AG04450 (cell line): ENCODE results near the gene ASCC1. TPM values are rescaled to one million over a fixed set of nuclear protein-coding genes. Genes with fewer than 3 reads are reported as not detected.

Experiments used
- CTCF ChIA-PET: fragments of 300-600, 350-600 bp; formaldehyde crosslinking; extraction: SDS; loops from one replicate; lab custom pipeline; 2022; ENCODE audit warnings: antibody characterized with exemption, inconsistent platforms; lab: Charles Lee
- POLR2A ChIA-PET: fragments of 350-600 bp; formaldehyde crosslinking; extraction: SDS; loops from one replicate; lab custom pipeline; 2021; ENCODE audit warnings: antibody characterized with exemption, inconsistent platforms; lab: Yijun Ruan, JAX
- DNase-seq: peaks from one replicate; pipeline ENCODE4 v3.0.0-alpha.2; 2011; ENCODE audit warnings: low read depth, low spot score
- H3K27ac ChIP-seq: one replicate; pipeline ENCODE4 v1.5.1; 2012; ENCODE audit warnings: low read depth, low read length, control low read depth
- H3K27me3 ChIP-seq: one replicate; pipeline ENCODE4 v1.6.0; 2012; ENCODE audit warnings: low read length; ENCODE audit not compliant: control insufficient read depth, insufficient read depth
- H3K4me3 ChIP-seq: 2 replicates; pipeline ENCODE4 v1.5.1; 2011; ENCODE audit warnings: mild to moderate bottlenecking, low read depth, low read length, control low read depth
- H3K9me3 ChIP-seq: 2 replicates; pipeline ENCODE4 v1.5.1; 2012; ENCODE audit warnings: low read length; ENCODE audit not compliant: control insufficient read depth, insufficient read depth
- CTCF ChIP-seq: IDR thresholded peaks from 2 replicates; pipeline ENCODE4 v1.5.1; 2011; ENCODE audit warnings: low read depth, low read length, control low read depth, inconsistent platforms
- polyA plus RNA-seq: library from polyadenylated mRNA; depleted of rRNA; stranded (reverse); fragments of >200 nt; gene quantifications from 2 replicates; pipeline ENCODE4 v1.2.3, GENCODE V29; 2011

ASCC1 gene
- polyA plus RNA-seq, 1 experiment: 43.7 TPM

- Histone ChIP-seq H3K9me3 (no peaks in the 10 kb centered on the region), H3K27ac (no peak overlapping the region), H3K27me3 (no peaks in the 10 kb centered on the region), H3K4me3 (no peak overlapping the region)
- no peak for TF ChIP-seq CTCF
- DNase-seq: no peak
- CTCF ChIA-PET: no interaction called here
- POLR2A ChIA-PET: no interaction called here
These were observed 38.6 kb downstream of the ASCC1 start for GRCh38 chr10:72177454-72177853.

- Histone ChIP-seq H3K9me3 (no peaks in the 10 kb centered on the region), H3K27ac (no peak overlapping the region), H3K4me3 (no peak overlapping the region), H3K27me3 (no peaks in the 10 kb centered on the region)
- no peak for DNase-seq
- CTCF ChIA-PET: interaction anchor here (0.5 kb wide), 1 partner anchor 46 kb away, joined by 4 read pairs; no protein-coding TSS in a partner anchor
- POLR2A ChIA-PET: interaction anchor here (0.6 kb wide), 1 partner anchor 470 kb away, joined by 3 read pairs; no protein-coding TSS in a partner anchor
- TF ChIP-seq CTCF: no peak
These were observed 39.4 kb downstream of the ASCC1 start for GRCh38 chr10:72176701-72177100.

DNA sequence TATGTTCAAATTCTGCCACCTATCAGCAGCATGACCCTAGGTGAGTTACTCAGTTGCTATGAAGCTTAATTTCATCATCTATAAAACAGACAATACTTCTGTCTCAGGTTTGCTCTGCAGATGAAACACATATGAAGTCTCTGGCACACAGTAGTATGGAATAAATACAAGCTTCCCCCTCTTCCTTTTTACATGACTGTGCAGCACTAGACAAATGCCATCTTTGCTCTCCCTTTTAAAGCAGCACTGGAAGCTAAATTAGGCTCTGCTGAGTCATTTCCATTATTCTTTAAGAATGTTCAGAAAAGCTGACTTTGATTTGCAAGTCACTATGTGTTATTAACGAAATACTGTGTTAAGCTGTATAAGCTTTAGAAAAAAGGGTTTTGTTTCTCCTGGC lies 40.9 kb downstream of the ASCC1 start:
- TF ChIP-seq CTCF: no peak
- H3K27ac ChIP-seq: no peak overlapping the region
- no peaks in the 10 kb centered on the region for H3K27me3 ChIP-seq
- CTCF ChIA-PET: interaction anchor here (0.6 to 2.5 kb wide), 2 partner anchors 48 to 49 kb away, joined by 4 to 8 read pairs; no protein-coding TSS in a partner anchor
- POLR2A ChIA-PET: interaction anchor here (0.5 kb wide), 1 partner anchor 157 kb away, joined by 3 read pairs; no protein-coding TSS in a partner anchor
- no peaks in the 10 kb centered on the region for H3K9me3 ChIP-seq
- H3K4me3 ChIP-seq: no peak overlapping the region
- DNase-seq: no peak

DNA sequence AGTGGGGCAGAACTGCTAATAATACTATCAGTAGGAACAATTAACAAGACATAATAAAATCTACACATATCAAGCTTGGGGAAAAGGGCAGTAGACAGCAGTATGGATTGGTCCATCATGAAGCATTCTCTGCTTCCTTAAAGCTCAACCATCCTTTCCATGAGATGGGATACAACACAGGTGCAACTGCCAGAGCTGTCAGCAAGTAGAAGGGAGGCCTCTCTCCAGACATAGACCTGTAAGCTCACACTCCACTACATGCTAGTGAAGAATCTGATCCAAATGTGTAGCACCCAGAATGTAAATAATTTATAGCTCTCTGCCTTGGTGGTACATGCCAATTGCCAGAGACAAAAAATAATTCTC lies 41.8 kb downstream of the ASCC1 start:
- no peak for TF ChIP-seq CTCF
- Histone ChIP-seq H3K4me3 (no peak overlapping the region), H3K27me3 (no peaks in the 10 kb centered on the region), H3K27ac (no peak overlapping the region), H3K9me3 (no peaks in the 10 kb centered on the region)
- ChIA-PET CTCF (interaction anchor here (1.0 to 2.5 kb wide), 2 partner anchors 48 to 125 kb away, joined by 4 to 8 read pairs; no protein-coding TSS in a partner anchor), POLR2A (no interaction called here)
- DNase-seq: no peak

- Histone ChIP-seq H3K4me3 (no peak overlapping the region), H3K27me3 (no peaks in the 10 kb centered on the region), H3K27ac (no peak overlapping the region), H3K9me3 (no peaks in the 10 kb centered on the region)
- CTCF ChIA-PET: interaction anchor here (1.0 to 2.5 kb wide), 2 partner anchors 48 to 125 kb away, joined by 4 to 8 read pairs; no protein-coding TSS in a partner anchor
- POLR2A ChIA-PET: no interaction called here
- no peak for TF ChIP-seq CTCF
- no peak for DNase-seq
These were observed 42.3 kb downstream of the ASCC1 start for GRCh38 chr10:72173619-72174296.
